Lower lobe of right lung (tissue), 2 donors: Measurements from ENCODE around the gene CSNK2B. TPM values are rescaled to one million over a fixed set of nuclear protein-coding genes. Genes with fewer than 3 reads are reported as not detected.
A peak's percentile ranks its signal among the peaks of the same experiment; 100 is the strongest.

Experiments
- ATAC-seq, 2 donors: fragments of 200-7000 bp; cut with Tn5 transposase; one replicate each; pipeline ENCODE4 v1.9.1; 2020 to 2022; ENCODE audit warnings: mild to moderate bottlenecking in 2 of 2, moderate library complexity in 2 of 2
- DNase-seq: peaks from one replicate; pipeline ENCODE4 v3.0.0-alpha.2; 2020
- H3K27ac ChIP-seq: fragments of 200-600 bp; one replicate; pipeline ENCODE4 v1.8.0; 2022
- H3K27me3 ChIP-seq: fragments of 200-600 bp; one replicate; pipeline ENCODE4 v1.8.0; 2022; ENCODE audit warnings: low read depth
- H3K36me3 ChIP-seq: fragments of 200-600 bp; one replicate; pipeline ENCODE4 v1.8.0; 2022; ENCODE audit warnings: mild to moderate bottlenecking
- H3K4me1 ChIP-seq: fragments of 200-600 bp; one replicate; pipeline ENCODE4 v1.8.0; 2022
- H3K4me3 ChIP-seq: fragments of 200-600 bp; one replicate; pipeline ENCODE4 v1.8.0; 2022; ENCODE audit warnings: mild to moderate bottlenecking
- H3K9me3 ChIP-seq: fragments of 200-600 bp; one replicate; pipeline ENCODE4 v1.8.0; 2022
- intact Hi-C: fragments of 100-400 bp; cut with DNase I; formaldehyde crosslinking; loops from one replicate; pipeline ENCODE4 v1.11.0; 2022
- total RNA-seq: library from RNA; stranded (reverse); fragmentation: NEBNext Ultra II Directional; extraction: Animal tissue kit (Norgen Biotek cat#: 25700); gene quantifications from one replicate; pipeline ENCODE4 v1.2.1, GENCODE V29; 2021
- TF ChIP-seq, protein P1 (sequence below): fragments of 200-600 bp; IDR thresholded peaks from one replicate; pipeline ENCODE4 v1.8.0; 2022; ENCODE audit warnings: antibody characterized with exemption, mild to moderate bottlenecking
- donor health status: DM: no; HTN: yes; CAD: no; lungs with severe emphysema.

The CSNK2B gene
- total RNA-seq, 1 donor from 2014 or later: 117 TPM

DNA sequence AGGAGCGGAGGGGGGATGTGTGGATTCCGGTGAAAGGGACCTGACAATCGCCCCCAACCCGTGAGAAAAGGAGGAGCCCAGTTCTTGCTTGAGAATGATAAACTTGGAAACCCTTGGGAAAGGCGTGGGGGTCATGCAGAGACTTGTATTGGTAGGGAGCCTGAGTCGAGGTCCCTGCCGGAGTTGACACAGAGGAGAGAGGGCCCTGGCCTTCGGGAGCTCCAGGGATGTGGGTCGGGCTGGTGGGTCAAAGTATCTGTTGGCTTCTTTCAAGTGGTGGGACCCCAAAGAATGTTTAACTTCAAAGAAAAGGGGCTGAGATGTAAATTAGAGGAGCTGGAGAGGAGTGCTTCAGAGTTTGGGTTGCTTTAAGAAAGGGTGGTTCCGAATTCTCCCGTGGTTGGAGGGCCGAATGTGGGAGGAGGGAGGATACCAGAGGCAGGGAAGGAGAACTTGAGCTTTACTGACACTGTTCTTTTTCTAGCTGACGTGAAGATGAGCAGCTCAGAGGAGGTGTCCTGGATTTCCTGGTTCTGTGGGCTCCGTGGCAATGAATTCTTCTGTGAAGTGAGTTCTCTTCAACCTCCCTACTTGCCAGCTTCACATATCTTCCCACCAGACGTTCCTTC, 571 bp downstream of the CSNK2B start:
- DNase-seq (no peak), ATAC-seq (no peak)
- H3K27ac ChIP-seq: peak overlapping the region; percentile 91
- intact Hi-C loops: no loop called here
- peaks cover 68% of the 10 kb centered on the region for H3K36me3 ChIP-seq
- peak overlapping the region; percentile 78 for H3K4me3 ChIP-seq
- no peaks in the 10 kb centered on the region for H3K9me3 ChIP-seq
- peaks cover 46% of the 10 kb centered on the region for H3K4me1 ChIP-seq
- TF ChIP-seq, protein P1, sequence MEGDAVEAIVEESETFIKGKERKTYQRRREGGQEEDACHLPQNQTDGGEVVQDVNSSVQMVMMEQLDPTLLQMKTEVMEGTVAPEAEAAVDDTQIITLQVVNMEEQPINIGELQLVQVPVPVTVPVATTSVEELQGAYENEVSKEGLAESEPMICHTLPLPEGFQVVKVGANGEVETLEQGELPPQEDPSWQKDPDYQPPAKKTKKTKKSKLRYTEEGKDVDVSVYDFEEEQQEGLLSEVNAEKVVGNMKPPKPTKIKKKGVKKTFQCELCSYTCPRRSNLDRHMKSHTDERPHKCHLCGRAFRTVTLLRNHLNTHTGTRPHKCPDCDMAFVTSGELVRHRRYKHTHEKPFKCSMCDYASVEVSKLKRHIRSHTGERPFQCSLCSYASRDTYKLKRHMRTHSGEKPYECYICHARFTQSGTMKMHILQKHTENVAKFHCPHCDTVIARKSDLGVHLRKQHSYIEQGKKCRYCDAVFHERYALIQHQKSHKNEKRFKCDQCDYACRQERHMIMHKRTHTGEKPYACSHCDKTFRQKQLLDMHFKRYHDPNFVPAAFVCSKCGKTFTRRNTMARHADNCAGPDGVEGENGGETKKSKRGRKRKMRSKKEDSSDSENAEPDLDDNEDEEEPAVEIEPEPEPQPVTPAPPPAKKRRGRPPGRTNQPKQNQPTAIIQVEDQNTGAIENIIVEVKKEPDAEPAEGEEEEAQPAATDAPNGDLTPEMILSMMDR: no peak
- H3K27me3 ChIP-seq: no peaks in the 10 kb centered on the region

DNA sequence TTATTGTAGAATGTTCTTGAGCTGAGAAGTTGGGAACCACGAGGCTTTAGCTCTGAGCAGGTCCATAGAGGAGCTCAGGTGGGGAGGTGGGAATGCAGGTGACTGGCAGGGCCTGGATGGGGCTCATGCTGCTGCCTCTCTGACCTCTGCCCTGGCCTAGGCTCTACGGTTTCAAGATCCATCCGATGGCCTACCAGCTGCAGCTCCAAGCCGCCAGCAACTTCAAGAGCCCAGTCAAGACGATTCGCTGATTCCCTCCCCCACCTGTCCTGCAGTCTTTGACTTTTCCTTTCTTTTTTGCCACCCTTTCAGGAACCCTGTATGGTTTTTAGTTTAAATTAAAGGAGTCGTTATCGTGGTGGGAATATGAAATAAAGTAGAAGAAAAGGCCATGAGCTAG, 3.8 kb downstream of the CSNK2B start, which contains the start of gene LY6G5B:
LY6G5B (plus strand) TSS at position 301 of the 400 bp plus-strand sequence. CDS start 975 bp downstream, outside the sequence.
- DNase-seq (no peak), ATAC-seq (no peak)
- TF ChIP-seq, protein P1: no peak
- H3K27me3 ChIP-seq: no peaks in the 10 kb centered on the region
- intact Hi-C loops: no loop called here
- H3K4me1 ChIP-seq: peaks cover 21% of the 10 kb centered on the region
- peaks cover 70% of the 10 kb centered on the region for H3K36me3 ChIP-seq
- H3K9me3 ChIP-seq: no peaks in the 10 kb centered on the region
- no peak within 1 kb of the TSS for H3K27ac ChIP-seq
- H3K4me3 ChIP-seq: no peak within 1 kb of the TSS

DNA sequence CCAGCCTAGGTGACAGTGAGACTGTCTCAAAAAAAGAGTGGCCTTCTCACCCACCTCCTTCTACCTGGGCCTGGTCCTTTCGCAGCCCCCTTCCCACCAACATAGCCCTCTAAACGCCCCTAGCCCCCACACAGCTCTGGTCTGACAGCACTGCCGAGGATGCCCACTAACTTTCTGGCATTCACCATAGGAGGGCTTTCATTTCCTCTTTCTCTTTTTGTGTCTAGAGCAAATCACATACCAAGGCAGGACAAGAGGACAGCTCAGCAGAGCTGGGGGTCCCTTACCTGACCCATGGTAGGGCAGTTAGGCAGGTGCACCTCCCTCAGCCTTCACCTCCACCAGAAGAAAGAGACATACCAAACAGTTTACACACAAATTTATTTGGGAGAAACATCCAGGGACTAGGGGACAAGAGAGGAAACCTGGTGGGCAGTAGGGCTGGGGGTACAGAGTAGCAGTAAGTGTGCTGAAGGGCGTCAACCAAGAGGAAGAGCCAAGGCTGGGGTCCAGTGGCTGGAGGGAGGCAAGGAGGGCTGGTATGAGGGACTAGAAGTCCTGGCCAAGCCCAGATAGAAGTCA, 10.5 kb downstream of the CSNK2B start:
- no peaks in the 10 kb centered on the region for H3K9me3 ChIP-seq
- H3K27me3 ChIP-seq: no peaks in the 10 kb centered on the region
- peaks cover 14% of the 10 kb centered on the region for H3K4me1 ChIP-seq
- intact Hi-C loops: no loop called here
- ATAC-seq: no peak
- H3K27ac ChIP-seq: no peak overlapping the region
- H3K4me3 ChIP-seq: no peak overlapping the region
- no peak for DNase-seq
- peaks cover 22% of the 10 kb centered on the region for H3K36me3 ChIP-seq
- TF ChIP-seq, protein P1: no peak

DNA sequence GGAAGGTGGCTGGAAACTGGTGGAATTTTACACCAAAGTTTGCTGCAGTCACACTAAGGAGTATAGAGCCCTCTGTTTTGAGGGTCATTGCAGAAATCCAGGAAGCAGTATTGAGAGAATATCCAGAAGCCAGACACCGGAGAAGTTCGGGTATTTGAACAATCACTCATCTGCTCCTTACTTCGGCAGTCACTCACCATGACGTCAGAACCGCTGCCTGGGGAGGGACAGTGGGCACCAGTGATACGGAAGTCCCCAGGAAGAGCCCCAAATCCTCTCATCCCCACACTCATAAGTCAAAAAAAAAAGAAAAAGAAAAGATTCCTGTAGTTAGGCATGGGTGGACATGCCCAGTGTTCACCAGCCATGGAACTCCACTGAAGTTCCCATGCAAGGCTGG, 11.0 kb downstream of the CSNK2B start:
- TF ChIP-seq, protein P1: no peak
- Histone ChIP-seq H3K4me3 (no peak overlapping the region), H3K27ac (no peak overlapping the region), H3K36me3 (peaks cover 17% of the 10 kb centered on the region), H3K9me3 (no peaks in the 10 kb centered on the region), H3K27me3 (no peaks in the 10 kb centered on the region), H3K4me1 (peaks cover 19% of the 10 kb centered on the region)
- DNase-seq (no peak), ATAC-seq (no peak)
- intact Hi-C loops: no loop called here

DNA sequence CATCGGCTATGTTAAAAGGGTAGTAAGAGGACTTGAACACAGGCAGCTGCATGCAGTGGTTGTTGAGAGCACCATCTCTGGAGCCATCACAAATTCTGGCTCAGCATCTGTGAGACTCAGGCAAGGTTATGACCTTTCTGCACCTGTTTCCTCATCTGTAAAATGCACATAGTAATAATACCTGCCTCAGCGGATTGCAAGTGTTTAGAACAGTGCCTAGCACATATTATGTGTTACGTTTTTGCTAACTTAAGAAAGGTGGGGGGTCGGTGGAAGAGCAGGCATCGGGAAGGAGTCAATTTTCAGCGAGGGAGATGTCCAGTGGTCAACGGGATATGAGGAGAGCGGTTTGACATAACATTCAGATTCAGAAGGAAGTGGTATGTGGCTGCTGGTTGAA, 12.1 kb downstream of the CSNK2B start:
- H3K4me1 ChIP-seq: peaks cover 26% of the 10 kb centered on the region
- H3K4me3 ChIP-seq: no peak overlapping the region
- intact Hi-C loops: no loop called here
- no peaks in the 10 kb centered on the region for H3K27me3 ChIP-seq
- H3K27ac ChIP-seq: no peak overlapping the region
- no peak for ATAC-seq
- TF ChIP-seq, protein P1: no peak
- DNase-seq: no peak
- H3K9me3 ChIP-seq: no peaks in the 10 kb centered on the region
- H3K36me3 ChIP-seq: peaks cover 6% of the 10 kb centered on the region
